Measurements from ENCODE around the gene ATP2A3.

Gene ATP2A3

GRCh38 chr17:3929181-3929580 lies 35.1 kb downstream of the ATP2A3 start:
- Histone ChIP-seq H4K20me1 (ENCODE audit: insufficient read depth, low read length) (no peaks in the 10 kb centered on the region), H3K4me3 (ENCODE audit: low read depth, low read length, poor library complexity, severe bottlenecking) (no peak overlapping the region), H3K4me1 (ENCODE audit: insufficient read depth, low read length, severe bottlenecking) (no peaks in the 10 kb centered on the region), H3K27ac (ENCODE audit: low read depth, low read length, poor library complexity, severe bottlenecking) (no peak overlapping the region), H3K4me2 (ENCODE audit: low read length) (no peak overlapping the region), H3F3A (ENCODE audit: insufficient read depth, low read length) (no peaks in the 10 kb centered on the region), H3K9me3 (ENCODE audit: low read length) (no peaks in the 10 kb centered on the region), H3K9me2 (ENCODE audit: low read depth, low read length) (no peaks in the 10 kb centered on the region), H3K9ac (ENCODE audit: low read length) (no peak overlapping the region), H3K36me3 (ENCODE audit: insufficient read depth, low read length) (peaks cover 94% of the 10 kb centered on the region), H2AFZ (ENCODE audit: low read length) (no peak overlapping the region), H3K27me3 (ENCODE audit: insufficient read depth, low read length) (no peaks in the 10 kb centered on the region), H3K79me2 (ENCODE audit: insufficient read depth, low read length) (no peaks in the 10 kb centered on the region)
- TF ChIP-seq CTCF (IDR thresholded peaks at IDR 0.05; ENCODE audit: low read length) (no peak), EZH2 (IDR thresholded peaks at IDR 0.05; ENCODE audit: borderline replicate concordance, low read length) (no peak)

GRCh38 chr17:3928406-3928805 lies 35.8 kb downstream of the ATP2A3 start:
- Histone ChIP-seq H3K27ac (ENCODE audit: low read depth, low read length, poor library complexity, severe bottlenecking) (no peak overlapping the region), H3K4me2 (ENCODE audit: low read length) (no peak overlapping the region), H3K4me1 (ENCODE audit: insufficient read depth, low read length, severe bottlenecking) (no peaks in the 10 kb centered on the region), H2AFZ (ENCODE audit: low read length) (no peak overlapping the region), H3K36me3 (ENCODE audit: insufficient read depth, low read length) (peaks cover 88% of the 10 kb centered on the region), H3K27me3 (ENCODE audit: insufficient read depth, low read length) (no peaks in the 10 kb centered on the region), H3K79me2 (ENCODE audit: insufficient read depth, low read length) (no peaks in the 10 kb centered on the region), H3K9me2 (ENCODE audit: low read depth, low read length) (no peaks in the 10 kb centered on the region), H3K9ac (ENCODE audit: low read length) (no peak overlapping the region), H3F3A (ENCODE audit: insufficient read depth, low read length) (no peaks in the 10 kb centered on the region), H3K9me3 (ENCODE audit: low read length) (no peaks in the 10 kb centered on the region), H4K20me1 (ENCODE audit: insufficient read depth, low read length) (no peaks in the 10 kb centered on the region), H3K4me3 (ENCODE audit: low read depth, low read length, poor library complexity, severe bottlenecking) (no peak overlapping the region)
- TF ChIP-seq CTCF (IDR thresholded peaks at IDR 0.05; ENCODE audit: low read length) (no peak), EZH2 (IDR thresholded peaks at IDR 0.05; ENCODE audit: borderline replicate concordance, low read length) (no peak)

GRCh38 chr17:3927628-3928340 lies 36.5 kb downstream of the ATP2A3 start:
- Histone ChIP-seq H3K9ac (ENCODE audit: low read length) (no peak overlapping the region), H3F3A (ENCODE audit: insufficient read depth, low read length) (no peaks in the 10 kb centered on the region), H3K4me2 (ENCODE audit: low read length) (no peak overlapping the region), H2AFZ (ENCODE audit: low read length) (no peak overlapping the region), H3K27me3 (ENCODE audit: insufficient read depth, low read length) (no peaks in the 10 kb centered on the region), H3K4me3 (ENCODE audit: low read depth, low read length, poor library complexity, severe bottlenecking) (no peak overlapping the region), H3K79me2 (ENCODE audit: insufficient read depth, low read length) (no peaks in the 10 kb centered on the region), H4K20me1 (ENCODE audit: insufficient read depth, low read length) (no peaks in the 10 kb centered on the region), H3K9me3 (ENCODE audit: low read length) (no peaks in the 10 kb centered on the region), H3K9me2 (ENCODE audit: low read depth, low read length) (no peaks in the 10 kb centered on the region), H3K4me1 (ENCODE audit: insufficient read depth, low read length, severe bottlenecking) (peaks cover 3% of the 10 kb centered on the region), H3K36me3 (ENCODE audit: insufficient read depth, low read length) (peaks cover 83% of the 10 kb centered on the region), H3K27ac (ENCODE audit: low read depth, low read length, poor library complexity, severe bottlenecking) (no peak overlapping the region)
- TF ChIP-seq EZH2 (IDR thresholded peaks at IDR 0.05; ENCODE audit: borderline replicate concordance, low read length): no peak
- no peak for TF ChIP-seq CTCF (IDR thresholded peaks at IDR 0.05; ENCODE audit: low read length)

Data from OCI-LY1 (cell line).